Keratinocyte (primary cell): Measurements from ENCODE around the gene MPPE1. TPM values are rescaled to one million over a fixed set of nuclear protein-coding genes. Genes with fewer than 3 reads are reported as not detected.

Source experiments
- DNase-seq: peaks from one replicate; pipeline ENCODE4 v3.0.0-alpha.2; 2011; ENCODE audit warnings: low read depth, missing footprints, low spot score
- FAIRE-seq: peaks from 2 replicates; lab custom pipeline; 2011; peaks lifted over from hg19 to GRCh38; lab: Jason Lieb, UNC
- H2AFZ ChIP-seq: 2 replicates; pipeline ENCODE4 v1.6.0; 2012; ENCODE audit warnings: low read length, control low read depth, inconsistent platforms; ENCODE audit not compliant: control insufficient read depth
- H3K27ac ChIP-seq: 2 replicates; pipeline ENCODE4 v1.5.1; 2011; ENCODE audit warnings: low read length; ENCODE audit not compliant: control insufficient read depth, insufficient read depth
- H3K27me3 ChIP-seq: 3 replicates; pipeline ENCODE4 v1.6.0; 2011; ENCODE audit warnings: low read length; ENCODE audit not compliant: control insufficient read depth, insufficient read depth; ENCODE audit errors: extremely low read depth
- H3K36me3 ChIP-seq, 2 experiments: 2 replicates in 1 of 2; 3 replicates in 1 of 2; pipeline ENCODE4 v1.5.1; 2011; ENCODE audit warnings: low read length in 2 of 2, mild to moderate bottlenecking in 1 of 2; ENCODE audit not compliant: control insufficient read depth in 2 of 2, insufficient read depth in 2 of 2; ENCODE audit errors: extremely low read depth in 1 of 2
- H3K4me1 ChIP-seq: 3 replicates; pipeline ENCODE4 v1.5.1; 2011; ENCODE audit warnings: low read length; ENCODE audit not compliant: control insufficient read depth, insufficient read depth; ENCODE audit errors: extremely low read depth
- H3K4me2 ChIP-seq: 3 replicates; pipeline ENCODE4 v1.6.0; 2011; ENCODE audit warnings: low read depth, low read length; ENCODE audit not compliant: control insufficient read depth, insufficient read depth; ENCODE audit errors: extremely low read depth
- H3K4me3 ChIP-seq, 3 experiments: fragments of 200-600 bp in 1 of 3; sonication (generic) in 1 of 3; 2 replicates in 2 of 3; 3 replicates in 1 of 3; pipeline ENCODE4 v1.5.1; 2011 to 2016; ENCODE audit warnings: low read length in 3 of 3, mild to moderate bottlenecking in 3 of 3, control low read depth in 2 of 3, inconsistent platforms in 1 of 3, low read depth in 1 of 3, mixed read lengths in 1 of 3, mixed run types in 1 of 3, moderate library complexity in 1 of 3; ENCODE audit not compliant: control insufficient read depth in 2 of 3, insufficient read depth in 2 of 3; ENCODE audit errors: extremely low read depth in 1 of 3
- H3K79me2 ChIP-seq: 2 replicates; pipeline ENCODE4 v1.6.0; 2012; ENCODE audit warnings: low read length; ENCODE audit not compliant: control insufficient read depth, insufficient read depth
- H3K9ac ChIP-seq: 3 replicates; pipeline ENCODE4 v1.6.0; 2011; ENCODE audit warnings: low read length; ENCODE audit not compliant: control insufficient read depth, insufficient read depth; ENCODE audit errors: extremely low read depth
- H3K9me1 ChIP-seq: 3 replicates; pipeline ENCODE4 v1.6.0; 2011; ENCODE audit warnings: low read length; ENCODE audit not compliant: control insufficient read depth, insufficient read depth; ENCODE audit errors: extremely low read depth
- H3K9me3 ChIP-seq: 2 replicates; pipeline ENCODE4 v1.5.1; 2012; ENCODE audit warnings: low read depth, low read length; ENCODE audit not compliant: control insufficient read depth
- H4K20me1 ChIP-seq: 3 replicates; pipeline ENCODE4 v1.6.0; 2011; ENCODE audit warnings: low read length; ENCODE audit not compliant: control insufficient read depth, insufficient read depth; ENCODE audit errors: extremely low read depth
- EZH2 ChIP-seq: IDR thresholded peaks from one replicate; pipeline ENCODE4 v1.6.1; 2012; ENCODE audit warnings: inconsistent platforms, mild to moderate bottlenecking, low read length, moderate library complexity
- dilution Hi-C: fragments of 300-500 bp; cut with MboI; formaldehyde crosslinking; loops from one replicate; pipeline ENCODE4 v1.7.0; 2020; ENCODE audit warnings: low sequenced_read_pairs; ENCODE audit not compliant: extremely low pct_ligation_motif_present
- polyA plus RNA-seq, 5 experiments: library from polyadenylated mRNA; depleted of rRNA in 3 of 5; stranded (reverse) in 3 of 5; stranded (forward) in 1 of 5; unstranded in 1 of 5; fragments of >200 nt; gene quantifications; 1 replicate in 1 of 5; 2 replicates in 3 of 5; 3 replicates in 1 of 5; pipeline versions ENCODE4 v1.2.1 to v1.2.3, GENCODE V29; 2011 to 2012; ENCODE audit warnings: missing spikeins in 2 of 5, low read depth in 1 of 5, low replicate concordance in 1 of 5
- TF ChIP-seq, protein P1 (sequence below), 3 experiments: IDR thresholded peaks in 1 of 3; conservative IDR thresholded peaks in 1 of 3; optimal IDR thresholded peaks in 1 of 3; 2 replicates in 2 of 3; 3 replicates in 1 of 3; pipeline versions ENCODE3 to v1.5.1; 2011; ENCODE audit warnings: low read length in 3 of 3, mild to moderate bottlenecking in 3 of 3, moderate library complexity in 2 of 3, control low read depth in 1 of 3, inconsistent platforms in 1 of 3; ENCODE audit not compliant: insufficient read depth in 2 of 3; ENCODE audit errors: extremely low read depth in 1 of 3

MPPE1 gene
- polyA plus RNA-seq, 1 donor (not counting 4 experiments of a cell fraction or from before 2014, with no cell fraction given), result 21.0 TPM

GRCh38 chr18:11874676-11875075 is 33.4 kb downstream of the MPPE1 start:
- no peaks in the 10 kb centered on the region for H3K9me3 ChIP-seq
- no peak overlapping the region for H3K27ac ChIP-seq
- H3K4me3 ChIP-seq, result no peak overlapping the region
- no peaks in the 10 kb centered on the region for H3K79me2 ChIP-seq
- dilution Hi-C loops, result no loop called here
- no peaks in the 10 kb centered on the region for H3K27me3 ChIP-seq
- no peaks in the 10 kb centered on the region for H3K4me1 ChIP-seq
- FAIRE-seq (no peak), DNase-seq (no peak)
- no peak for TF ChIP-seq EZH2
- TF ChIP-seq, protein P1, sequence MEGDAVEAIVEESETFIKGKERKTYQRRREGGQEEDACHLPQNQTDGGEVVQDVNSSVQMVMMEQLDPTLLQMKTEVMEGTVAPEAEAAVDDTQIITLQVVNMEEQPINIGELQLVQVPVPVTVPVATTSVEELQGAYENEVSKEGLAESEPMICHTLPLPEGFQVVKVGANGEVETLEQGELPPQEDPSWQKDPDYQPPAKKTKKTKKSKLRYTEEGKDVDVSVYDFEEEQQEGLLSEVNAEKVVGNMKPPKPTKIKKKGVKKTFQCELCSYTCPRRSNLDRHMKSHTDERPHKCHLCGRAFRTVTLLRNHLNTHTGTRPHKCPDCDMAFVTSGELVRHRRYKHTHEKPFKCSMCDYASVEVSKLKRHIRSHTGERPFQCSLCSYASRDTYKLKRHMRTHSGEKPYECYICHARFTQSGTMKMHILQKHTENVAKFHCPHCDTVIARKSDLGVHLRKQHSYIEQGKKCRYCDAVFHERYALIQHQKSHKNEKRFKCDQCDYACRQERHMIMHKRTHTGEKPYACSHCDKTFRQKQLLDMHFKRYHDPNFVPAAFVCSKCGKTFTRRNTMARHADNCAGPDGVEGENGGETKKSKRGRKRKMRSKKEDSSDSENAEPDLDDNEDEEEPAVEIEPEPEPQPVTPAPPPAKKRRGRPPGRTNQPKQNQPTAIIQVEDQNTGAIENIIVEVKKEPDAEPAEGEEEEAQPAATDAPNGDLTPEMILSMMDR (optimal IDR thresholded peaks at IDR 0.05 in 1 of 3, IDR thresholded peaks at IDR 0.05 in 1 of 3, conservative IDR thresholded peaks at IDR 0.05 in 1 of 3; ENCODE audit: extremely low read depth in 1 of 3, insufficient read depth in 2 of 3, low read length in 3 of 3), result no peak
- no peak overlapping the region for H3K4me2 ChIP-seq
- no peak overlapping the region for H3K9ac ChIP-seq
- H4K20me1 ChIP-seq, result no peaks in the 10 kb centered on the region
- H2AFZ ChIP-seq, result no peak overlapping the region
- no peaks in the 10 kb centered on the region for H3K36me3 ChIP-seq
- H3K9me1 ChIP-seq, result no peaks in the 10 kb centered on the region

DNA sequence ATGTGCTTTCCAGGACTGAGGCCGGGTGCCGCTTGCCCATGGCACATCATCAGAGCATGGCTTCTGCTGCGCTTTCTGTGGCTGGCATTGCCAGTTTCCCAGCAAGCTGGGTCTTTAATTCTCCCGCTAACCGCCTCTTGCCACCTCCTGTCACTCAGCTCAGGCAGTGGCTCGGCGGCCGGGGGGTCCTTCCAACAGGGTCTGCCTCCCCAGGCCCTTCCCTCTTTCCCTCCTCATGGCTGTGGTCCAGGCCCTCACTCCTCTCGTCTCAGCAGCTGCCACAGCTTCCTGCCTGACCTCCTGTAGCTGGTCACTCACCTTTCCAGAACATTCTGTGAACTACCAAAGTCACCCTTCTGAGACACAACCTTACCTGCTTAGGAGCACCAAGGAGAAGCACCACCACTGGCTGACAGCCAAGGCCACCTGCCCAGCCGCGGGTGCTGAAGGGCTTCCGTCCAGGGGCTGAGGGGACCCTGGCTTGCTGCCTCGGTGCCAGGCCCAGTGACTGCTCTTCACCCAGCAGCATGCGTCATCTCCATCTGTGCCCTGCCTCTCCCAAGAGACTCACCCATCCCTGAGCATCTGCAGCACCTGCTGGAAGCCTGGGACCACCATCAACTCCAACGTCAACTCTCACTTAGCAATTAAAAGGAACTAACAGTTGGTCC is 34.3 kb downstream of the MPPE1 start:
- Histone ChIP-seq H3K9ac (no peak overlapping the region), H3K27me3 (no peaks in the 10 kb centered on the region), H3K9me1 (no peaks in the 10 kb centered on the region), H3K36me3 (no peaks in the 10 kb centered on the region), H3K4me2 (no peak overlapping the region), H3K4me1 (no peaks in the 10 kb centered on the region), H2AFZ (no peak overlapping the region), H3K79me2 (no peaks in the 10 kb centered on the region), H3K4me3 (no peak overlapping the region), H4K20me1 (no peaks in the 10 kb centered on the region), H3K9me3 (no peaks in the 10 kb centered on the region), H3K27ac (no peak overlapping the region)
- DNase-seq, result no peak
- TF ChIP-seq EZH2, result no peak
- TF ChIP-seq, protein P1 (optimal IDR thresholded peaks at IDR 0.05 in 1 of 3, IDR thresholded peaks at IDR 0.05 in 1 of 3, conservative IDR thresholded peaks at IDR 0.05 in 1 of 3; ENCODE audit: extremely low read depth in 1 of 3, insufficient read depth in 2 of 3, low read length in 3 of 3), result no peak
- dilution Hi-C loops, result no loop called here
- FAIRE-seq, result no peak
